GM19463 (cell line): ENCODE data around the gene CYP27A1.
"Not testable (repeated sequence)": the region's sequence is repeated elsewhere in the genome, so short reads cannot be mapped to it uniquely, and the experiment has no call there.

Experiments
- ATAC-seq: cut with Tn5 transposase; IDR thresholded peaks from one replicate; pipeline ENCODE4 v1.9.1; 2021; ENCODE audit warnings: mild to moderate bottlenecking, moderate library complexity; ENCODE audit not compliant: unreplicated experiment

The CYP27A1 gene

DNA sequence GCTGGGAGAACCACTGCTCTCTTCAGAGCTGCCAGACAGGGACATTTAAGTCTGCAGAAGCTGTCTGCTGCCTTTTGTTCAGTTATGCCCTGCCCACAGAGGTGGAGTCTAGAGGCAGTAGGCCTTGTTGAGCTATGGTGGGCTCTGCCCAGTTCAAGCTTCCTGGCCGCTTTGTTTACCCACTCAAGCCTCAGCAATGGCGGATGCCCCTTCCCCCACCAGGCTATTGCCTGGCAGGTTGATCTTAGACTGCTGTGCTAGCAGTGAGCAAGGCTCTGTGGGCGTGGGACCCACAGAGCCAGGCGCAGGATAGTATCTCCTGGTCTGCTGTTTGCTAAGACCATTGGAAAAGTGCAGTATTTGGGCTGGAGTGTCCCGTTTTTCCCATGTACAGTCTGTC, 9.2 kb upstream of the CYP27A1 start:
- ATAC-seq = not testable (repeated sequence)

DNA sequence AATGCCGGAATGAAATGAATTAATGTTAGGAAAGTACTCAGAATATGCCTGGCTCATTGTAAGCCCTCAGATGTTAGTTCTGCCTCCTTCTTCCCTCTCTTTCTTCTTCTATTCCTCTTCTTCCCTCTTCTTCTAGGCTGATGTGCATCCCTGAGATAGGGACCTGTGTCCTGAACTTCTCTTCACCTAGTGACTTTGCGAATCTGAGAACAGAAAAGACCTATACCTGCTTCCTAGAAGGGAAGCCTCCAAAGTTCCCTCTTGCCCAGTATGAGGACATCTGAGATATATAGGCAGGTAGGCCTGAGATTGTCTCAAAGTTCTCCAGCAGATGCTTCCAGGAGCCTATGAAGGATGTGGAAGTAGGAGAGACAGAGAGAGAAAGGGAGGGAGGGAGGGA, 8.1 kb upstream of the CYP27A1 start:
- no peak for ATAC-seq

GRCh38 chr2:218776488-218776887, 5.5 kb upstream of the CYP27A1 start:
- no peak for ATAC-seq

- no peak for ATAC-seq
Measured at GRCh38 chr2:218777276-218777990, 4.5 kb upstream of the CYP27A1 start.

DNA sequence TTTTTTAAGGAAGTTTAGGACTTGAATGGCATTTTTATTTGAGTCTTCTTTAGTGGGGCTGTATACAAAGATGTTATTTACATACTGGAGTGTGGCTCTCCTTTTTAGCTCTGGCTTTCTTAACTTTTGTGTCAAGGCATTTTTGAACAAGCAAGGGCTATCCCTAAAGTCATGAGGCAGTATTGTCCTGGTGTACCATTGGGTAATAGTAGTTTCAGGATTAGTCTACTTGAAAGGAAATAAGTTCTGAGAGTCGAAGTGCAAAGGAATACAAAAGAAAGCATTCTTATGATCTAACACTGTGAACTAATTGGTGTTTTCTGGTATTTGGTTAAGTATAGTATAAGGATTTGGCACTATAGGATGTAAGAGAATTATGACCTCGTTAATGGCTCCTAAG, 1.9 kb upstream of the CYP27A1 start:
- no peak for ATAC-seq

GRCh38 chr2:218780851-218781690, 876 bp upstream of the CYP27A1 start:
- ATAC-seq = no peak

DNA sequence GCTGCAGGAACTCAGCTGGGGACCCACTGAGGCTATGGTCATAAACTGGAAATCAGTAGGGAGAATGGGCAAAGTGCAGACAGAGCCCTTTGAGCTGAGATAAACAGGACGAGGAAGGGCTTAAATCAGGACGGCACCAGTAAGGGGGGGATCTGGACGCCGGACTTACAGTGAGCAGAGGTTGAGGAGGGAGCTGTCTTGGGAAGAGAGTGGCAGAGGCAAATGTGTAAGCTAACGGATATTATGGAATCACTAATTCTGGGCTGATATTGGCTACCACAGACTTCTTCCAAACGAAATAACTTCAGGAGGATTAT, 539 bp downstream of the CYP27A1 start:
- no peak for ATAC-seq

- ATAC-seq = no peak
Measured at GRCh38 chr2:218783688-218784087, 1.7 kb downstream of the CYP27A1 start.

DNA sequence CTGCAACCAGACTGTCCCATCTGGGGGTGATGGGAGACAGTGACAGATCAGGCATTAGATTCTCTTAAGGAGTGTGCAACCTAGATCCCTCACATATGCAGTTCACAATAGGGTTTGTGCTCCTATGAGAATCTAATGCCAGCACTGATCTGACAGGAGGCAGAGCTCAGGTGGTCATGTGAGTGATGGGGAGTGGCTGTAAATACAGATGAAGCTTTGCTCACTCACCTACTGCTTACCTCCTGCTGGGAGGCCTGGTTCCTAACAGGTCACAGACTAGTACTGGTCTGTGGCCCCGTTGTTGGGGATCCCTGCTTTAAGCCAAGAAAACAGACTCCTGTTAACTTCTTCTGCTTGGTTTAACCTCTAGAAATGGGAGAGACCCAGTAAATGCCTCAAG, 3.2 kb downstream of the CYP27A1 start:
- ATAC-seq = no peak

GRCh38 chr2:218786133-218786532, 4.2 kb downstream of the CYP27A1 start:
- ATAC-seq = no peak

DNA sequence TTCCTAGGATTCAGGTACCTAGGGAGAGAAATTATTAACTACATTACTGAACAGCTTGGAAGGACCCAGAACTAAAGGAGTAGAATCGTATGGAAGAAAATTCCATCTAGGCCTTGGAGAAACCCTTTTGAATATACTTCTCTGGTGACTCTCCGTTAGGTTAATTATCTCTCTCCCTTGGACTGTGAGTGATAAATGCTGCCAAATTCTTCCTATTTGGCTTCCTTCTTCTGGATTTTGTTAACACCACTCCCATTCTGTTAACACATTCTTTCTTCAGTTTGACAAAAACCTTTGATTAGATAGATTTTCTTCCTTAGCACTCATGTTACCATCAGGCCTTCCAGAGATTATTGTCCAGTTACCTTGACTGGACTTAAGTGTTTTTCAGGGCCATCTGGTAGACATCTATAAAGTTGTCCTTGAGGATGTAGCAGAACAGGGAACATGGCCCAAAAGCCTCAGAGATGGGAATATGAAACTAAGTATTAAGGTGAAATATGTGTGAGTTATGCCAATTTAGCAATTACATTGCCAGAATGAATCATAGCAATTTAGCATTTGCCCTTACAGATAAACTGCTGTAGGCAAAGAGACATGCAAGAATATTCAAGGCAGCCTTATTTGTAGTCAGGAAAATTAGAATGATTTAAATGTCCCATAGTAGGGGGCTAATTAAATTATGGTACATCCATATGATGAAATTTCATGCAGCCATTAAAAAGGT, 6.7 kb downstream of the CYP27A1 start:
- no peak for ATAC-seq

DNA sequence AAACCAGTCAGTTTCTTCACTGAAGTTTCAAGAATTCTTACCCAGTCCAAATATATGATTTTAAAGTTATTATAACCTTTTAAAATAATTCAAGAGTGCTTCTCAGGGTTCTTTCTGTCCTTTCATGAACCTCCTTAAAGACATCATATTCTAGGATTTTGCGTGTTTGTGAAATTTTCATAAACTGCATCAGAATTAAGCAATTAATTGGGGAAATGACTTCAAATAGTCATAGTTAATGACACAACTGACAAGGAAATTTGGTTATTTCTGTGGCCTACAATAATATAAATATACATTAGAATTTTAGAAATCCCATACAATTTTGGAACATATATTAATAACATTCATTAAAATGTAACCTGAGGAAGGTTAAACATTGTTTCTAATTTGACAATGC, 10.5 kb downstream of the CYP27A1 start:
- ATAC-seq = no peak

- ATAC-seq = no peak
Measured at GRCh38 chr2:218796691-218797090, 14.7 kb downstream of the CYP27A1 start.

DNA sequence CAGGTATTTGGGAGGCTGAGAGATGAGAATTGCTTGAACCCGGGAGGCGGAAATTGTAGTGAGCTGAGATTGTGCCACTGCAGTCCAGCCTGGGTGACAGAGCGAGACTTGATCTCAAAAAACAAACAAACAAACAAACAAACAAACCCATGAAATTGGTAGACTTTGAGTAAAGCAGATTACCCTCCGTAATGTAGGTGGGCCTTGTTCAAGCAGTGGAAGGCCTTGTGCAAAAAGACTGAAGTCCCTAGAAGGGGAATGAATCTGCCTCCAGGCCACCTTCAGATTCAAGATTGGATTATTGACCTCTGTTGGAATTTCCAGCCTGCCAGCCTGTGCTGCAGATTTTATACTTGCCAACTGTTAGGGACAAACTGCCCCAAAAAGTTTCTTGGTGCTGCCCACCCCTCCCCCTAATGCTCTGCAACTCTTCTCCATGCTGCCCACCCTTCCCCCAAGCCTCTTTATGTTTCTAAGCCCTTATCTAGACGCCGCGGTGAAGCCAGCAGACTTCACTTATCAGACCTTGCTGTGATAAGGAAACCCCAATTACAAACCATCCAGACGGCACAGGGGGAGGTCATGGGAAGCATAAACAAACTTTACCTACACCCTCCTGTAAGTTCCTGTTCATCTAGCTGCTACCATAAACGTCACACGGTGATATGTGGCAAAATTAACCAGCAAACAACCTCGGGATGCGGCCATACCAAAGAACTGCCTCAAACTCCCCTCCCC, 17.0 kb downstream of the CYP27A1 start:
- ATAC-seq = no peak

DNA sequence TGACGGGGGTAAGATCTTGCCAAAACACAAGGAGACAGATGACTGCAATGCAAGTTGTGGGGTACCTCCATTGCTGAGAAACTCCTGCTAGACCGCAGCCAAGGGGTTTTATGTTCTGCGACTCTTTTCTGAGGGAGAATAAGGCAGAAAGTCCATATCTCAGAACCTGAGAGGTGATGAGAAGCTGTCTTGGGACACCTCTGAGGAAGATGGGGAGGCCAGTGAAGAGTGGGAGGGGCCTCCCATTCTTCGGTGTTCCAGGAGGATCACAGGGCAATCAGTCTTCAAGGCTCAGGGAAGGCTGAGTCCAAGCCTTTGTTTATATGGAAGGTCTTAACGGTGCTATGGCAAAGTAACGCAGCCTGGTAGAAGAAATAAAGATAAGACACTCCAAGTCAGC, 18.0 kb downstream of the CYP27A1 start:
- ATAC-seq = no peak

DNA sequence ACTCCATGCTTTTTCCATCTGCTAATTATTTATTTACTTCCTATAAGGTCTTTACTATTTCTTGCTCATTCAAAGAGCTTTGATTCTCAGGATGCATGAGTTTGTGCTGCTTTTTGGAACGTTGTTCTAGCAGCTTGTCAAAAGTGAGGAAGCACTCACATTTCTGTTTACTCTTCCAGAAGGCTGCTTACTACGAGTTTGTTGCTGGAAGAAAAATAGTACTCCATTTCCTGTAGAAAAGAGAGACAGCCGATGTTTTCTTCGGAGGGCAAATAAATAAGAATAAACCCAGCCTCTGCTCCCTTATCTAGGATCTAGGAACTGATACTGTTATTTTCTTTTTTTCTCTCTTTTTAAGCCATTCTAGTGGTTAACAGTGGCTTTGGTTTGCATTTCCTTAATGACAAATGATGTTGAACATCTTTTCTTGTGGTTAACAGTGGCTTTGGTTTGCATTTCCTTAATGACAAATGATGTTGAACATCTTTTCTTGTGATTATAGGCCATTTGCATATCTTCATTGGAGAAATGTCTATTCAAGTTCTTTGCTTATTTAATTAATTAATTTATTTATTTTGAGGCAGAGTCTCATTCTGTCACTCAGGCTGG, 20.5 kb downstream of the CYP27A1 start:
- no peak for ATAC-seq

DNA sequence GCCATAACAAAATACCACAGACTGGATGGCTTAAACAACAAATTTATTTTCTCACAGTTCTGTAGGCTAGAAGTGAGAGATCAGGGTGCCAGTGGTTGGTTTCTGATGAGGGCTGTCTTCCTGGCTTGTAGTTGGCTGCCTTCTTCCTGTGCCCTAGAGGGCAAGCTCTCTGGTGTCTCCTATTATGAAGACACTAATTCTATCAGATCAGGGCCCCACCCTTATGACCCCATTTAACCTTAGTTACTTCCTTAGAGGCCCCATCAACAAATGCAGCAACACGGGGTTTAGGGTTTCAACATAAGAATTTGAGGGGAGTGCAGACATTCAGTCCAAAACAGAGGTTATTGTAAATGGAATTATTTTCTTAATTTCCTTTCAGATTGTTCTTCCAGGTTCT, 22.9 kb downstream of the CYP27A1 start:
- ATAC-seq = no peak

- peak; percentile 56 for ATAC-seq
Measured at GRCh38 chr2:218805627-218806026, 23.7 kb downstream of the CYP27A1 start.

GRCh38 chr2:218806346-218806978, 24.5 kb downstream of the CYP27A1 start:
- ATAC-seq = peak; percentile 76

- no peak for ATAC-seq
Measured at GRCh38 chr2:218807626-218808025, 25.7 kb downstream of the CYP27A1 start.
